ENCODE data around the gene SIK3. TPM values are rescaled to one million over a fixed set of nuclear protein-coding genes. Genes with fewer than 3 reads are reported as not detected.

The SIK3 gene
- total RNA-seq, 1 donor from 2014 or later = 68.9 TPM

DNA sequence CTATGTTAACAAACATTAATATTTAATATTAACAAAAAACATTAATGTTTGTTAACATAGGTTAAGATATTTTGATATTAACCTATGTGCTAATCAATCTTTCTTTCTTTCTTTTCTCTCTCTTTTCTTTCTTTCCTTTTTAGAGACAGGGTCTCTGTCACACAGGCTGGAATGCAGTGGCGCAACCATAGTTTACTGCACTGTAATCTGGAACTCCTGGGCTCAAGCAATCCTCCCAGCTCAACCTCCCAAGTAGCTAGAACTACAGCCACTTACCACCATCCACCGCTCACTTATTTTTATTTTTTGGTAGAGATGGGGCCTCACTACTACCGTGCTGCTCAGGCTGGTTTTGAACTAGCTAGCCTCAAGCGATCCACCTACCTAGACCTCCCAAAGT lies 13.2 kb downstream of the SIK3 start:
- DNase-seq (ENCODE audit: low spot score) (no peak), ATAC-seq (no peak)
- intact Hi-C loops (cut with DNase I) = no loop called here

GRCh38 chr11:117083011-117083935 lies 15.0 kb downstream of the SIK3 start:
- ATAC-seq = peak; percentile 81
- DNase-seq (ENCODE audit: low spot score) = no peak
- intact Hi-C loops (cut with DNase I) = no loop called here

GRCh38 chr11:117081908-117082307 lies 16.3 kb downstream of the SIK3 start:
- intact Hi-C loops (cut with DNase I) = no loop called here
- no peak for ATAC-seq

DNA sequence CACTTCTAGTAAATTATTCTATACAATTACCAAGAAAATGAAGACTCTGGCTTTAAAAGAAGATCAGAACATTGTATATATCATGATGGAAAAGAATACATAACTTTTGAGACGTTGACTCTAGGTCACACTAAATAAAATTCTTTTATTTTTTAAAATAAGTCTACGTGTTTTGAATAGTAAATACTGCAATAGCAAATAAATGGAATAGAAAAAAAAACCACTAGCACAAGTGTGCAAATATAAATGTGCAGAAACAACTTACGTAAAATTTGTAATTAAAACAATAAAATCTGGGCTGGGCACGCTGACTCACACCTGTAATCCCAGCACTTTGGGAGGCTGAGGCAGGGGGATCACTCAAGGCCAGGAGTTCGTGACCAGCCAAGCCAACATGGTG lies 17.9 kb downstream of the SIK3 start:
- intact Hi-C loops (cut with DNase I) = no loop called here
- DNase-seq (ENCODE audit: low spot score) (no peak), ATAC-seq (no peak)

More at GRCh38 chr11:117081908-117082307, 16.3 kb downstream of the SIK3 start:
- no peak for DNase-seq (ENCODE audit: low spot score)

GRCh38 chr11:117076941-117077691 lies 21.1 kb downstream of the SIK3 start:
- peak; percentile 83 for ATAC-seq
- no peak for DNase-seq (ENCODE audit: low spot score)
- intact Hi-C loops (cut with DNase I) = no loop called here

GRCh38 chr11:117075186-117075585 lies 23.0 kb downstream of the SIK3 start:
- no peak for DNase-seq (ENCODE audit: low spot score)
- intact Hi-C loops (cut with DNase I) = no loop called here
- ATAC-seq = no peak

DNA sequence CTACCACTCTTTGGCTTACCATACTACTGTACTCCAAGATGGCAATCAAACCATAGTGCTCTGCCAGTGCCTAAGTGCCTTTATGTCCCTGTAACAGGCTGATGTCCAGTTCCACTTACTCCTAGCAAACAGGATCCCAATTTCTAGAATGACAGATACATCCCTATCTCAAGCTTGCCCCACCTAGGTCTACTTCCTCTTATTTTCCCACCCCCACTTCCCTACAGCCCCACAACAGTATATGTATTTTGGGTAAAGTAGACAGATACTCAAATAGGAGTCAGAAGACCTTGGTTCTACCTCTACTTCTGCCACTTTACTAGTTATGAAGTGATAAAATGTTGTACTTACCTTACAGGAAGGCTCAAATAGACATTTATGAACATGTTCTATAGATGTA lies 24.1 kb downstream of the SIK3 start:
- intact Hi-C loops (cut with DNase I) = no loop called here
- ATAC-seq = no peak

GRCh38 chr11:117073539-117073938 lies 24.7 kb downstream of the SIK3 start:
- DNase-seq (ENCODE audit: low spot score) (no peak), ATAC-seq (no peak)
- intact Hi-C loops (cut with DNase I) = no loop called here

More for the DNA sequence above, 24.1 kb downstream of the SIK3 start:
- DNase-seq (ENCODE audit: low spot score) = no peak

DNA sequence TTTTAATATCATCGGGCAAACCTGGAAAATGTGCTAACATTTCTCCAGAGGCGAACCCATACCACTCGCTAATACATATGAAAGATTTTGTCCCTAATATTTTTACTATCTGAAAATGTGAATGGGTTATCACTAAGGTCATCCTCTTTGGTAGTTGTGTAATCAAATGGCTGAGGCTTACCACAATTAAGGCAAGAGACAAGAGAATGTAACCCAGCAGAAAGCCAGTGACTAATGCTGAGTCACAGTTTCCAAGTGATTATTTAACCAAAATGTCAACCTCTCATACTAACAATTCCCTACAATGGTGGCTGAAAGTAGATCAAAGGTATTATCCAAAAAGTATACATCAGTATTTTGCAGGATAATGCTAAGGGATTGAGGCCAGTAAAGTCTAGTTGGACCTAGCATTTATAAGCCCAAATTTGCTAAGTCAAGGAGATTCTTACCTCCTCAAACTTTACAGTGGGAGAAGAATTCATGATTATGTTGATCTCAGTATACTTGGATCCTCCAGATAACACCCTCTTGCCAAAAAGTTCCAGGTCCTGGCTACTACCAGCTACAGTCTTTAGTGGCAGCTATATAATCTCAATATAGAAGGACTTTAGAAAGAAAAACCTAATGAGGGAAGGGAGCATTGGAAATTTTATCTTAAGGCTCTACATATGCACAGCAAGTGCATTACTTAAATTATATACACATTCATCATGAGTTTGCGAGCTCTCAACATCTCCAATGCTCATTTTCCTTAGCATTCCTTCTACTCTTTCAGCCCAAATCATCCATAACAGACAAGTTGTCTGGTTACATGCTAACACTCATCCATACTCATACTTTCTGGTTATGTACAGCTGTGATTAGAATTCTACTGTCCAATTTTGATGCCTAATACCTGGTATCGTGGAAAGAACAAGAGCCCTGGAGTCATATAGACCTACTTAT lies 25.4 kb downstream of the SIK3 start:
- intact Hi-C loops (cut with DNase I) = no loop called here
- DNase-seq (ENCODE audit: low spot score) = no peak
- peak; percentile 86 for ATAC-seq

GRCh38 chr11:117071344-117071787 lies 26.9 kb downstream of the SIK3 start:
- DNase-seq (ENCODE audit: low spot score) (no peak), ATAC-seq (peak; percentile 76)
- intact Hi-C loops (cut with DNase I) = no loop called here

GRCh38 chr11:117070016-117070415 lies 28.2 kb downstream of the SIK3 start:
- DNase-seq (ENCODE audit: low spot score) (no peak), ATAC-seq (no peak)
- intact Hi-C loops (cut with DNase I) = no loop called here

DNA sequence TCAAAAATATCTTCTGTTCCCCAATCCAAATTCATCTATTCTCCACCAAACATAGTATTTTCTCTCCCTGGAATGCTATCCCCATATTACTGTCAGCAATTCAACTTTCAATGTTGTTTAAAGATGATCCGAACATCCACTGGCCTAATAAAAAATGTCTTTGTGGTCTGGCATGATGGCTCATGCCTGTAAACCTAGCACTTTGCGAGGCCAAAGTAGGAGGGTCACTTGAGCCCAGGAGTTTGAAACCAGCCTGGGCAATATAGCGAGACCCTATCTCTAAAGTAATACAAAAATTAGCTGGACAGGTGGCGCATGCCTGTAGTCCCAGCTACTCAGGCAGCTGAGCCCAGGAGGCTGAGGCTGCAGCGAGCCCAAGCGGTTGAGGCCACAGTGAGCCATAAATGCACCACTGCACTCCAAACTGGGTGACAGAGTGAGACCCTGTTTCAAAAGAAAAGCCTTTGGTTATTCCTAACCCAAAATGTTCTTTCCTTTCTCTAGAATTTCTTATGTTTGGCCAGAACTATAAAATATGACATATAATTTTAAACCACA lies 29.8 kb downstream of the SIK3 start:
- intact Hi-C loops (cut with DNase I) = no loop called here
- DNase-seq (ENCODE audit: low spot score) = no peak
- ATAC-seq = no peak

DNA sequence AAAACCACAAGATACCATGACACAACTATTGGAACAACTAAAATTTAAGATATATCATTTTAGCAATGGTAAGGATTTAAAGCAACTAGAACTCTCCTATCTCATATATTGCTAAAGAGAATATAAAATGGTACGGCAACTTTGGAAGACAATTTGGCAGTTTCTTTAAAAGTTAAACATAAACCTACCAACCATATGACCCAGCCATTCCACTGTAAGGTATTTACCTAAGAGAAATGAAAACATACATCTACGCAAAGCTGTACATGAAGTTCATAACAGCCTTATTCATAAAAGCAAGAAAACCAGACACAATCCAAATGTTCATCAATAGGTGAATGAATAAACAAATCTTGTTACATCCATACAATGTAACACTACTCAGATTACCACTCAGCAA lies 31.3 kb downstream of the SIK3 start:
- ATAC-seq (no peak), DNase-seq (ENCODE audit: low spot score) (no peak)
- intact Hi-C loops (cut with DNase I) = no loop called here

GRCh38 chr11:117064275-117064674 lies 34.0 kb downstream of the SIK3 start:
- no peak for ATAC-seq
- intact Hi-C loops (cut with DNase I) = no loop called here
- no peak for DNase-seq (ENCODE audit: low spot score)

- intact Hi-C loops (cut with DNase I) = no loop called here
- no peak for DNase-seq (ENCODE audit: low spot score)
- no peak for ATAC-seq
These were observed 35.7 kb downstream of the SIK3 start for GRCh38 chr11:117062498-117062897.

- intact Hi-C loops (cut with DNase I) = no loop called here
- ATAC-seq (no peak), DNase-seq (ENCODE audit: low spot score) (no peak)
These were observed 37.0 kb downstream of the SIK3 start for GRCh38 chr11:117061256-117061655.

GRCh38 chr11:117059611-117060148 lies 38.5 kb downstream of the SIK3 start:
- DNase-seq (ENCODE audit: low spot score) (no peak), ATAC-seq (no peak)
- intact Hi-C loops (cut with DNase I) = no loop called here

GRCh38 chr11:117058761-117059261 lies 39.4 kb downstream of the SIK3 start:
- ATAC-seq (no peak), DNase-seq (ENCODE audit: low spot score) (no peak)
- intact Hi-C loops (cut with DNase I) = no loop called here
